GM12873 (cell line): ENCODE data around the gene HDDC3.

ENCODE experiments used
- CTCF ChIP-seq: IDR thresholded peaks from 2 replicates; pipeline ENCODE4 v1.5.1; 2012; ENCODE audit warnings: low read depth, mild to moderate bottlenecking, moderate library complexity, low read length, control low read depth; ENCODE audit not compliant: insufficient read depth; ENCODE audit errors: missing control alignments

Gene HDDC3

GRCh38 chr15:90915808-90916440 is 16.4 kb downstream of the HDDC3 start:
- TF ChIP-seq CTCF, result no peak

- no peak for TF ChIP-seq CTCF
Measured at GRCh38 chr15:90915216-90915807, 17.0 kb downstream of the HDDC3 start.

GRCh38 chr15:90914305-90915080 is 17.9 kb downstream of the HDDC3 start:
- TF ChIP-seq CTCF, result no peak

GRCh38 chr15:90913398-90913944 is 18.9 kb downstream of the HDDC3 start:
- TF ChIP-seq CTCF, result no peak

GRCh38 chr15:90912770-90913075 is 19.6 kb downstream of the HDDC3 start:
- TF ChIP-seq CTCF, result no peak

- TF ChIP-seq CTCF, result no peak
Measured at GRCh38 chr15:90911906-90912769, 20.2 kb downstream of the HDDC3 start.

- TF ChIP-seq CTCF, result no peak
Measured at GRCh38 chr15:90911302-90911623, 21.1 kb downstream of the HDDC3 start.
